Measurements from ENCODE around the gene SMAP2. TPM values are rescaled to one million over a fixed set of nuclear protein-coding genes. Genes with fewer than 3 reads are reported as not detected.

SMAP2 gene
- polyA plus RNA-seq, 2 of the 4 experiments (the other 2 are of a cell fraction), result 6.4 to 7.7 TPM

GRCh38 chr1:40407453-40407852 lies 33.9 kb downstream of the SMAP2 start:
- no peak overlapping the region for H3K4me2 ChIP-seq
- no peak for TF ChIP-seq EP300 (IDR thresholded peaks at IDR 0.05)
- no peak for TF ChIP-seq EHMT2 (IDR thresholded peaks at IDR 0.05; ENCODE audit: low read depth)
- TF ChIP-seq EHF (CRISPR knock-in tag; IDR thresholded peaks at IDR 0.05), result no peak
- TF ChIP-seq MAFK (IDR thresholded peaks at IDR 0.05; ENCODE audit: partially characterized antibody), result no peak
- TF ChIP-seq HDAC2 (IDR thresholded peaks at IDR 0.05), result no peak
- FAIRE-seq (no peak), ATAC-seq (no peak), DNase-seq (ENCODE audit: low read depth in 1 of 2, low spot score in 1 of 2) (no peak)
- CTCF ChIA-PET, result interaction anchor here (0.6 to 2.4 kb wide), 2 partner anchors 263 to 274 kb away, joined by 3 to 14 read pairs; no protein-coding TSS in a partner anchor
- H3K9me3 ChIP-seq, result no peaks in the 10 kb centered on the region
- H3K4me3 ChIP-seq, result no peak overlapping the region
- H3K4me1 ChIP-seq, result no peaks in the 10 kb centered on the region
- POLR2A ChIA-PET, result no interaction called here
- no peak overlapping the region for H3K27ac ChIP-seq

- ATAC-seq, result no peak
- CTCF ChIA-PET, result no interaction called here
- DNase-seq (ENCODE audit: low read depth in 1 of 2, low spot score in 1 of 2), result no peak
These were observed 35.9 kb downstream of the SMAP2 start for GRCh38 chr1:40409467-40409866.

More at GRCh38 chr1:40409467-40409866, 35.9 kb downstream of the SMAP2 start:
- TF ChIP-seq CTCF (IDR thresholded peaks at IDR 0.05), result no peak
- TF ChIP-seq ZSCAN20 (CRISPR knock-in tag; IDR thresholded peaks at IDR 0.05), result no peak
- TF ChIP-seq TP53 (CRISPR knock-in tag; IDR thresholded peaks at IDR 0.05), result no peak
- no peak for TF ChIP-seq FOSB (CRISPR knock-in tag; IDR thresholded peaks at IDR 0.05)
- no peak for TF ChIP-seq RARB (CRISPR knock-in tag; IDR thresholded peaks at IDR 0.05)
- TF ChIP-seq GATA3 (IDR thresholded peaks at IDR 0.05; ENCODE audit: borderline replicate concordance), result no peak
- TF ChIP-seq CHD2 (IDR thresholded peaks at IDR 0.05; ENCODE audit: low read length, partially characterized antibody), result no peak
- no peak for TF ChIP-seq JUN (IDR thresholded peaks at IDR 0.05)
- TF ChIP-seq SMC3 (IDR thresholded peaks at IDR 0.05), result no peak
- no peak for TF ChIP-seq HMGXB4 (CRISPR knock-in tag; IDR thresholded peaks at IDR 0.05; ENCODE audit: borderline replicate concordance)
- TF ChIP-seq REST (IDR thresholded peaks at IDR 0.05), result no peak
- FAIRE-seq, result no peak
- Histone ChIP-seq H3K4me1 (no peaks in the 10 kb centered on the region), H3K4me3 (no peak overlapping the region), H3K4me2 (no peak overlapping the region), H3K9me3 (no peaks in the 10 kb centered on the region), H3K27ac (no peak overlapping the region)
- 76% methylated on average over 4 of the region's 4 CpGs for WGBS (ENCODE audit: missing lambda C conversion rate)
- POLR2A ChIA-PET, result no interaction called here

Data from A549 (cell line).